SK-N-SH treated with all-trans-retinoic acid at 6 μM for 48 hours (cell line): Measurements from ENCODE around the gene NAALADL2.

Source experiments
- ARNTL ChIP-seq: fragments of 450-650 bp; formaldehyde crosslinking; IDR thresholded peaks from 2 replicates; pipeline ENCODE4 v1.5.0; 2020; ENCODE audit warnings: low read depth, mild to moderate bottlenecking, moderate library complexity, borderline replicate concordance
- CSRNP3 ChIP-seq: fragments of 250-450 bp; sonication (Bioruptor Pico); IDR thresholded peaks from 2 replicates; pipeline ENCODE4 v1.5.1; 2021; ENCODE audit warnings: mild to moderate bottlenecking, moderate library complexity
- ESRRG ChIP-seq: fragments of 250-450 bp; sonication (Bioruptor Pico); IDR thresholded peaks from 2 replicates; pipeline ENCODE4 v1.6.1; 2021; ENCODE audit warnings: mild to moderate bottlenecking
- GLIS3 ChIP-seq: fragments of 250-450 bp; sonication (Bioruptor Pico); IDR thresholded peaks from 2 replicates; pipeline ENCODE4 v1.5.0; 2020; ENCODE audit warnings: mild to moderate bottlenecking, moderate library complexity
- PATZ1 ChIP-seq: fragments of 250-450 bp; sonication (Bioruptor Pico); IDR thresholded peaks from 2 replicates; pipeline ENCODE4 v1.8.0; 2020; ENCODE audit warnings: mild to moderate bottlenecking, moderate library complexity, borderline replicate concordance
- SNAI2 ChIP-seq: fragments of 250-450 bp; sonication (Bioruptor Pico); IDR thresholded peaks from 2 replicates; pipeline ENCODE4 v1.5.0; 2020; ENCODE audit warnings: mild to moderate bottlenecking, moderate library complexity
- TCF4 ChIP-seq: fragments of 250-450 bp; sonication (Bioruptor Pico); IDR thresholded peaks from 2 replicates; pipeline ENCODE4 v1.8.0; 2021; ENCODE audit warnings: mild to moderate bottlenecking, moderate library complexity, borderline replicate concordance
- TSHZ2 ChIP-seq: fragments of 250-450 bp; sonication (Bioruptor Pico); IDR thresholded peaks from 2 replicates; pipeline ENCODE4 v1.5.0; 2020; ENCODE audit warnings: mild to moderate bottlenecking, moderate library complexity
- ZC3H10 ChIP-seq: fragments of 250-450 bp; sonication (Bioruptor Pico); IDR thresholded peaks from 2 replicates; pipeline ENCODE4 v1.5.1; 2021; ENCODE audit warnings: mild to moderate bottlenecking, moderate library complexity
- ZNF565 ChIP-seq: fragments of 450-650 bp; formaldehyde crosslinking; conservative IDR thresholded peaks from 2 replicates; pipeline ENCODE4 v1.5.0; 2020; ENCODE audit warnings: low read depth, mild to moderate bottlenecking, moderate library complexity

- no peak for TF ChIP-seq SNAI2 (CRISPR knock-in tag)
- TF ChIP-seq TSHZ2 (CRISPR knock-in tag), result no peak
- TF ChIP-seq PATZ1 (CRISPR knock-in tag), result no peak
- no peak for TF ChIP-seq ZC3H10 (CRISPR knock-in tag)
- TF ChIP-seq ESRRG (CRISPR knock-in tag), result no peak
- no peak for TF ChIP-seq GLIS3 (CRISPR knock-in tag)
- TF ChIP-seq TCF4 (CRISPR knock-in tag), result no peak
- TF ChIP-seq ZNF565 (CRISPR knock-in tag), result no peak
- no peak for TF ChIP-seq CSRNP3 (CRISPR knock-in tag)
- no peak for TF ChIP-seq ARNTL (CRISPR knock-in tag)
These were observed 567.7 kb downstream of the NAALADL2 start for GRCh38 chr3:175426805-175427204.
